Pancreas (tissue), 10 donors: ENCODE results near the gene CDK18. TPM values are rescaled to one million over a fixed set of nuclear protein-coding genes. Genes with fewer than 3 reads are reported as not detected.

Source experiments
- ATAC-seq, 4 donors: fragments of 200-7000 bp; cut with Tn5 transposase; one replicate each; pipeline versions ENCODE4 v1.8.0 to v1.9.1; 2020; ENCODE audit warnings: mild to moderate bottlenecking in 4 of 4, moderate library complexity in 4 of 4
- DNase-seq, 6 donors: peaks; one replicate each; pipeline ENCODE4 v3.0.0-alpha.2; 2020
- FAIRE-seq: peaks from 2 replicates; lab custom pipeline; 2012; peaks lifted over from hg19 to GRCh38; lab: Jason Lieb, UNC
- H3K27ac ChIP-seq, 4 donors: fragments of 200-600 bp; sonication (generic); 1 replicate in 3 of 4; 2 replicates in 1 of 4; pipeline versions ENCODE4 v1.5.0 to v1.8.0; 2020
- H3K27me3 ChIP-seq, 4 donors: fragments of 200-600 bp; one replicate each; pipeline ENCODE4 v1.8.0; 2021
- H3K36me3 ChIP-seq, 3 donors: fragments of 200-600 bp; sonication (generic) in 1 of 3; one replicate each; pipeline versions ENCODE4 v1.5.0 to v1.8.0; 2020 to 2021
- H3K4me1 ChIP-seq, 3 donors: fragments of 200-600 bp; one replicate each; pipeline ENCODE4 v1.8.0; 2021
- H3K4me3 ChIP-seq, 4 donors: fragments of 200-600 bp; sonication (generic) in 2 of 4; one replicate each; pipeline versions ENCODE4 v1.5.0 to v1.8.0; 2020 to 2021
- H3K9me3 ChIP-seq, 4 donors: fragments of 200-600 bp; one replicate each; pipeline ENCODE4 v1.8.0; 2021
- CTCF ChIP-seq, 4 donors: fragments of 200-600 bp; sonication (generic) in 3 of 4; IDR thresholded peaks; one replicate each; pipeline versions ENCODE4 v1.5.0 to v1.8.0; 2021; ENCODE audit warnings: antibody characterized with exemption in 4 of 4
- WGBS, 2 donors: extraction: QIAGEN DNeasy Blood & Tissue Kit; methylation state at CpG; one replicate each; pipeline ENCODE4 v1.1.7; 2013; 5-methylcytosine and 5-hydroxymethylcytosine counted together
- intact Hi-C, 3 donors: fragments of 100-400 bp; cut with DNase I; formaldehyde crosslinking; loops; one replicate each; pipeline versions ENCODE4 v1.11.1 to v1.14.2; 2022
- polyA plus RNA-seq, 2 donors: library from polyadenylated mRNA; stranded (reverse); fragments of 200-250 nt; gene quantifications; one replicate each; pipeline ENCODE4 v1.2.3, GENCODE V29; 2013
- total RNA-seq, 6 donors: library from RNA; stranded (reverse); fragmentation: NEBNext Ultra II Directional in 4 of 6; extraction: Animal tissue kit (Norgen Biotek cat#: 25700) in 4 of 6; gene quantifications; one replicate each; pipeline versions ENCODE4 v1.2.1 to v1.2.4, GENCODE V29; 2021 to 2023
- donor health status: healthy with polysubstance abuse.
- donor health status: DM: no; HTN: no; CAD: no; lungs with moderate emphysema.
- donor health status: DM: no; HTN: no; CAD: no.
- donor health status: control.
- donor health status: control.
- donor health status: Bipolar disorder and iron deficiency.
- donor health status: DM: yes; HTN: yes; CAD: no.
- donor health status: DM: no; HTN: no; CAD: no.
- donor health status: DM: no; HTN: no; CAD: no.
- donor health status: DM: yes; HTN: yes; CAD: no.

Gene CDK18
- total and polyA plus RNA-seq, 8 donors, result 7.7 to 35.4 (median 14.3) TPM

DNA sequence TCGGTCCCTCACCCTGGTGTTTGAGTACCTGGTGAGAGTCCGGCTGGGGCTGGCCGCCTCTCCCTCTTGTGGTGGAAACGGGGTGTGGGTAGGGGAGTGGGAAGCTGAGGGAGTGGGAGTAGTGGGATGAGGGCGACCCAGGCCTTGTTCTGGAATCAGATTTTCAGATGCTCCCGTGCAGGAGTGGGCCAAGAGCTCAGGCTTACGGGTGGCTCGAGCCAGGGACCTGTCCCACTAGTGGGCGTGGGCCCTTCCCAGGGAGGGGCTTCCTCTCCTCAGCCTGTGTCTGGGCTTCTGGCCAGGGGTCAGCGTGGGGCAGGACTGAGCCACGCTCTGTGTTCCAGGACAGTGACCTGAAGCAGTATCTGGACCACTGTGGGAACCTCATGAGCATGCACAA, 22.0 kb downstream of the CDK18 start:
- H3K9me3 ChIP-seq, result no peaks in the 10 kb centered on the region
- DNase-seq (peak in 1 of 6 donors; percentile 44), FAIRE-seq (no peak), ATAC-seq (no peak)
- 81 to 89% methylated on average over 11 of the region's 11 CpGs for WGBS, 2 donors
- intact Hi-C loops, result loop anchor here in 2 of 3 donors (5.0 to 10.0 kb wide), 3 partner anchors 34 to 192 kb away; no protein-coding TSS in a partner anchor
- TF ChIP-seq CTCF (IDR thresholded peaks at IDR 0.05), result no peak
- no peaks in the 10 kb centered on the region for H3K4me1 ChIP-seq
- no peaks in the 10 kb centered on the region for H3K27me3 ChIP-seq
- H3K27ac ChIP-seq, result no peak overlapping the region
- H3K36me3 ChIP-seq, result no peaks in the 10 kb centered on the region
- H3K4me3 ChIP-seq, result no peak overlapping the region

- ATAC-seq (no peak), DNase-seq (peak in 1 of 6 donors; percentile 31), FAIRE-seq (no peak)
- Histone ChIP-seq H3K27me3 (no peaks in the 10 kb centered on the region), H3K36me3 (no peaks in the 10 kb centered on the region), H3K9me3 (no peaks in the 10 kb centered on the region), H3K27ac (no peak overlapping the region), H3K4me1 (no peaks in the 10 kb centered on the region), H3K4me3 (no peak overlapping the region)
- 65 to 69% methylated on average over 4 of the region's 4 CpGs for WGBS, 2 donors
- TF ChIP-seq CTCF (IDR thresholded peaks at IDR 0.05), result no peak
- intact Hi-C loops, result loop anchor here in 2 of 3 donors (5.0 to 10.0 kb wide), 3 partner anchors 36 to 193 kb away; no protein-coding TSS in a partner anchor
Observed at GRCh38 chr1:205527931-205528330, 23.5 kb downstream of the CDK18 start.

- no peaks in the 10 kb centered on the region for H3K9me3 ChIP-seq
- H3K4me3 ChIP-seq, result peak overlapping the region in 1 of 4 donors; percentile 3
- H3K36me3 ChIP-seq, result no peaks in the 10 kb centered on the region
- H3K4me1 ChIP-seq, result no peaks in the 10 kb centered on the region
- TF ChIP-seq CTCF (IDR thresholded peaks at IDR 0.05), result no peak
- FAIRE-seq (no peak), ATAC-seq (peak in 2 of 4 donors; percentile 5 to 32), DNase-seq (no peak)
- 41 to 55% methylated on average over 9 of the region's 9 CpGs for WGBS, 2 donors
- no peaks in the 10 kb centered on the region for H3K27me3 ChIP-seq
- H3K27ac ChIP-seq, result no peak overlapping the region
- intact Hi-C loops, result loop anchor here in 2 of 3 donors (5.0 to 10.0 kb wide), 3 partner anchors 36 to 194 kb away; no protein-coding TSS in a partner anchor
Observed at GRCh38 chr1:205528446-205528886, 24.0 kb downstream of the CDK18 start.

GRCh38 chr1:205528887-205529825, 24.7 kb downstream of the CDK18 start:
- H3K27me3 ChIP-seq, result no peaks in the 10 kb centered on the region
- no peak for FAIRE-seq
- peak; percentile 89 to 97 (median 93) for TF ChIP-seq CTCF (IDR thresholded peaks at IDR 0.05)
- H3K36me3 ChIP-seq, result no peaks in the 10 kb centered on the region
- peak; percentile 84 to 94 (median 87) for ATAC-seq
- no peaks in the 10 kb centered on the region for H3K9me3 ChIP-seq
- no peaks in the 10 kb centered on the region for H3K4me1 ChIP-seq
- H3K4me3 ChIP-seq, result peak overlapping the region in 2 of 4 donors; percentile 3 to 26
- intact Hi-C loops, result loop anchor here in 2 of 3 donors (5.0 to 10.0 kb wide), 3 partner anchors 37 to 194 kb away; no protein-coding TSS in a partner anchor
- H3K27ac ChIP-seq, result no peak overlapping the region
- DNase-seq, result peak; percentile 62 to 98 (median 82)
- WGBS, 2 donors, result 29 to 35% methylated on average over 50 to 53 of the region's 53 CpGs
